Measurements from ENCODE around the gene ADORA3. TPM values are rescaled to one million over a fixed set of nuclear protein-coding genes. Genes with fewer than 3 reads are reported as not detected.

ADORA3 gene
- polyA plus RNA-seq, 1 donor (not counting 4 experiments of a cell fraction or from before 2014, with no cell fraction given): not detected

DNA sequence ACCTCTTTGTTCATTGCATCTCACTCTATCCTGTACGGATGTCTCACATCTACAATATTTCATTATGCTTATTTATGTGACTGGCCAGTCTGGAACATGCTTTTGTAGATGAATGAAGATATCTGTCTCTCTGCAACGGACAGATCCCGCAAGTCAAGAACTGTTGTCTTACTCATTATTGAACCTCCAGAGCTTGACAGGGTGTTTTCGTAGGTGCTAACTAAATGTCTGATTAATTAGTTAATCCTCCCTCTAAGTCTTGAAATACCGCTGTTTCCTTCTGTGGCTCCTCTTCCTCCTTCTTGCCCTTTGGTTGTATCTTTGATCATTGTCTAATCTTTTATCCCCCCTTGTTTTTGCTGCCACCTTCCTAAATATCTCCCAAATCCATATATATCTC is 32.8 kb downstream of the ADORA3 start:
- Histone ChIP-seq H3K4me1 (ENCODE audit: control insufficient read depth, extremely low read depth, insufficient read depth, low read length) (no peaks in the 10 kb centered on the region), H3K27me3 (ENCODE audit: control insufficient read depth, extremely low read depth, insufficient read depth, low read length) (no peaks in the 10 kb centered on the region), H4K20me1 (ENCODE audit: control insufficient read depth, extremely low read depth, insufficient read depth, low read length) (no peaks in the 10 kb centered on the region), H3K79me2 (ENCODE audit: control insufficient read depth, insufficient read depth, low read length) (no peaks in the 10 kb centered on the region), H3K4me3 (ENCODE audit: control insufficient read depth in 2 of 3, extremely low read depth in 1 of 3, insufficient read depth in 2 of 3, low read depth in 1 of 3, low read length in 3 of 3) (no peak overlapping the region), H2AFZ (ENCODE audit: control insufficient read depth, low read length) (no peak overlapping the region), H3K36me3 (ENCODE audit: control insufficient read depth in 2 of 2, extremely low read depth in 1 of 2, insufficient read depth in 2 of 2, low read length in 2 of 2) (peaks cover 0 to 1% of the 10 kb centered on the region in 2 experiments), H3K9ac (ENCODE audit: control insufficient read depth, extremely low read depth, insufficient read depth, low read length) (no peak overlapping the region), H3K9me1 (ENCODE audit: control insufficient read depth, extremely low read depth, insufficient read depth, low read length) (no peaks in the 10 kb centered on the region), H3K27ac (ENCODE audit: control insufficient read depth, insufficient read depth, low read length) (no peak overlapping the region), H3K4me2 (ENCODE audit: control insufficient read depth, extremely low read depth, insufficient read depth, low read depth, low read length) (no peak overlapping the region), H3K9me3 (ENCODE audit: control insufficient read depth, low read depth, low read length) (no peaks in the 10 kb centered on the region)
- dilution Hi-C loops (cut with MboI; ENCODE audit: extremely low pct_ligation_motif_present, low sequenced_read_pairs): no loop called here
- no peak for FAIRE-seq
- no peak for TF ChIP-seq CTCF (optimal IDR thresholded peaks at IDR 0.05 in 1 of 3, IDR thresholded peaks at IDR 0.05 in 1 of 3, conservative IDR thresholded peaks at IDR 0.05 in 1 of 3; ENCODE audit: extremely low read depth in 1 of 3, insufficient read depth in 2 of 3, low read length in 3 of 3)
- no peak for TF ChIP-seq EZH2 (IDR thresholded peaks at IDR 0.05; ENCODE audit: low read length)
- no peak for DNase-seq (ENCODE audit: low read depth, low spot score)

DNA sequence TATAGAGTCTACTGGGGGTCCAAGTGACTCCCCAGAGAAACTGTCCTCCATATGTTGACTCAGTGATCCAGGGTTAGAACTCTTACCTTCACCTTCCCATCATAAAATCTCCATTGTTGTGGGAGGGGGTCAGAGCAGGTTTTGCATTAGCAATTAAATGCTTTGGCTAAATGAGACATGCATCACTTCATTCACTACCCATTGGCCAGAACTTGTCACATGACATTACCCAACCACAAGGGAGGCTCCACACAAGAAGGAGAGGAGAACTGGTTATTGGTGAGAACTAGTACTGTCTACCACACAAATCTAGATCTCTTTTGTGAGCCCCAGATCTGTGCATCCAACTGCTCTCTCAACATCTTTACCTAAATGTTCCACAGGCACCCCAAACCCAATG is 33.9 kb downstream of the ADORA3 start:
- no peaks in the 10 kb centered on the region for H3K79me2 ChIP-seq (ENCODE audit: control insufficient read depth, insufficient read depth, low read length)
- no peaks in the 10 kb centered on the region for H3K9me3 ChIP-seq (ENCODE audit: control insufficient read depth, low read depth, low read length)
- no peaks in the 10 kb centered on the region for H3K27me3 ChIP-seq (ENCODE audit: control insufficient read depth, extremely low read depth, insufficient read depth, low read length)
- H4K20me1 ChIP-seq (ENCODE audit: control insufficient read depth, extremely low read depth, insufficient read depth, low read length): no peaks in the 10 kb centered on the region
- TF ChIP-seq CTCF (optimal IDR thresholded peaks at IDR 0.05 in 1 of 3, IDR thresholded peaks at IDR 0.05 in 1 of 3, conservative IDR thresholded peaks at IDR 0.05 in 1 of 3; ENCODE audit: extremely low read depth in 1 of 3, insufficient read depth in 2 of 3, low read length in 3 of 3) (no peak), EZH2 (IDR thresholded peaks at IDR 0.05; ENCODE audit: low read length) (no peak)
- H3K4me2 ChIP-seq (ENCODE audit: control insufficient read depth, extremely low read depth, insufficient read depth, low read depth, low read length): no peak overlapping the region
- no peaks in the 10 kb centered on the region for H3K9me1 ChIP-seq (ENCODE audit: control insufficient read depth, extremely low read depth, insufficient read depth, low read length)
- no peak overlapping the region for H2AFZ ChIP-seq (ENCODE audit: control insufficient read depth, low read length)
- no peaks in the 10 kb centered on the region for H3K4me1 ChIP-seq (ENCODE audit: control insufficient read depth, extremely low read depth, insufficient read depth, low read length)
- dilution Hi-C loops (cut with MboI; ENCODE audit: extremely low pct_ligation_motif_present, low sequenced_read_pairs): no loop called here
- H3K27ac ChIP-seq (ENCODE audit: control insufficient read depth, insufficient read depth, low read length): no peak overlapping the region
- FAIRE-seq (no peak), DNase-seq (ENCODE audit: low read depth, low spot score) (no peak)
- H3K9ac ChIP-seq (ENCODE audit: control insufficient read depth, extremely low read depth, insufficient read depth, low read length): no peak overlapping the region
- peaks cover 0 to 1% of the 10 kb centered on the region in 2 experiments for H3K36me3 ChIP-seq (ENCODE audit: control insufficient read depth in 2 of 2, extremely low read depth in 1 of 2, insufficient read depth in 2 of 2, low read length in 2 of 2)
- no peak overlapping the region for H3K4me3 ChIP-seq (ENCODE audit: control insufficient read depth in 2 of 3, extremely low read depth in 1 of 3, insufficient read depth in 2 of 3, low read depth in 1 of 3, low read length in 3 of 3)

Data from keratinocyte (primary cell).